ENCODE measurements around the gene CFAP77.

The CFAP77 gene

DNA sequence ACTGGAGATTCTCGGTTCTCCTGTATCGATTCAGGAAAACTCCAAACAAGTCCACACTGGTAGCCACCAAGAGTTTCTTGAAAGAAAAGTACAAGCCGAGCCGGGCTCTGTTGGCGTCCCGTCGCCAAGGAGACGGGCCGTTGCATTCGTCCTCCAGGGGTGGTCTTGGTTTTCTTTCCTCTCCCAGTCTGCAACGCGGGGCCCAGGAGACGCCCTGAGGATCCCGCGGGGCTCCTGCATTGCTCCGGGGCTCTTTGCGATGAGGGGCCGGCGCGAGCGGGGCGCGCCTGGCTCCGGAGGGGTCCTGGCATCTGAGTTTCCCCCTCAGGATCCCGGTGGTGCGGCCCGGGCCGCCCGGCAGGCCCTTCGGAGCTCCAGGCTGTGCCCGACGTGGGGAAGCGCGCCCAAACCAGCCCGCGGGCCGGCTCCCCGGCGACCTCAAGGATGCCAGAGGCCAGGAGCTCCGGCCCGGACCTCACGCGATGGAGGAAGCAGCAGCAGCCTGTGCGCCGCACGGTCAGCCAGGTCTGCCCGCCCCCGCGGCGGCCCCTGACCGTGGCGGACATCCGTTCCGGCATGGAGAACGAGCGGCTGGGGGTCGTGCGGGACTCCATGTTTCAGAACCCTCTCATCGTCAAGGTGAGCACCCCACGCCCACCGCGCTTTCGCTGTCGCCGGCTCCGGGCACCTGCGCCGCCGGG lies at the start of gene CFAP77:
CFAP77 (plus strand) TSS at position 384 of the 701 bp plus-strand sequence; CDS start at position 445, 61 bp downstream.
- TF ChIP-seq, protein P1, sequence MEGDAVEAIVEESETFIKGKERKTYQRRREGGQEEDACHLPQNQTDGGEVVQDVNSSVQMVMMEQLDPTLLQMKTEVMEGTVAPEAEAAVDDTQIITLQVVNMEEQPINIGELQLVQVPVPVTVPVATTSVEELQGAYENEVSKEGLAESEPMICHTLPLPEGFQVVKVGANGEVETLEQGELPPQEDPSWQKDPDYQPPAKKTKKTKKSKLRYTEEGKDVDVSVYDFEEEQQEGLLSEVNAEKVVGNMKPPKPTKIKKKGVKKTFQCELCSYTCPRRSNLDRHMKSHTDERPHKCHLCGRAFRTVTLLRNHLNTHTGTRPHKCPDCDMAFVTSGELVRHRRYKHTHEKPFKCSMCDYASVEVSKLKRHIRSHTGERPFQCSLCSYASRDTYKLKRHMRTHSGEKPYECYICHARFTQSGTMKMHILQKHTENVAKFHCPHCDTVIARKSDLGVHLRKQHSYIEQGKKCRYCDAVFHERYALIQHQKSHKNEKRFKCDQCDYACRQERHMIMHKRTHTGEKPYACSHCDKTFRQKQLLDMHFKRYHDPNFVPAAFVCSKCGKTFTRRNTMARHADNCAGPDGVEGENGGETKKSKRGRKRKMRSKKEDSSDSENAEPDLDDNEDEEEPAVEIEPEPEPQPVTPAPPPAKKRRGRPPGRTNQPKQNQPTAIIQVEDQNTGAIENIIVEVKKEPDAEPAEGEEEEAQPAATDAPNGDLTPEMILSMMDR (IDR thresholded peaks at IDR 0.05; ENCODE audit: unreplicated experiment in 3 of 3) = no peak
- peak within 1 kb of the TSS; percentile 73 to 80 (median 77) for H3K4me3 Mint-ChIP-seq
- H3K9me3 Mint-ChIP-seq = no peaks in the 10 kb centered on the region
- H3K4me1 Mint-ChIP-seq = peaks cover 17% of the 10 kb centered on the region
- no peak within 1 kb of the TSS for H3K27ac Mint-ChIP-seq
- H3K27me3 Mint-ChIP-seq (ENCODE audit: low read depth) = peaks cover 75% of the 10 kb centered on the region
- no peaks in the 10 kb centered on the region for H3K36me3 Mint-ChIP-seq (ENCODE audit: low read depth)

DNA sequence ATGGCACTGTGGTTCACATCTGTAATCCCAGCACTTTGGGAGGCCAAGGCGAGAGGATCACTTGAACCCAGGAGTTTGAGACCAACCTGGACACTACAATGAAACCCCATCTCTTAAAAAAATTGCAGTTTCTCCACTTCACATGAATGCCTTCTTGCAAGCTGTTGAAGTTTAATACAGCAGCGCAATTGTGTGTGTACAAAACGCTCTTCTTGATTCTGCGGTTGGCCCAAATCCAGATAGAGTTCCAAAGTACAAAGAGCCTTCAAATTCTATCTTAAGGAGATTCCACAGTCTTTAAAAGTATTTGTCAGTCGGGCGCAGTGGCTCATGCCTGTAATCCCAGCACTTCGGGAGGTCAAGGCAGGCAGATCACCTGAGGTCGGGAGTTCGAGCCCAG lies 45.9 kb upstream of the CFAP77 start:
- H3K4me3 Mint-ChIP-seq = no peak overlapping the region
- no peaks in the 10 kb centered on the region for H3K36me3 Mint-ChIP-seq (ENCODE audit: low read depth)
- no peaks in the 10 kb centered on the region for H3K4me1 Mint-ChIP-seq
- H3K27me3 Mint-ChIP-seq (ENCODE audit: low read depth) = no peaks in the 10 kb centered on the region
- TF ChIP-seq, protein P1 (IDR thresholded peaks at IDR 0.05; ENCODE audit: unreplicated experiment in 3 of 3) = no peak
- H3K27ac Mint-ChIP-seq = no peak overlapping the region
- no peaks in the 10 kb centered on the region for H3K9me3 Mint-ChIP-seq

DNA sequence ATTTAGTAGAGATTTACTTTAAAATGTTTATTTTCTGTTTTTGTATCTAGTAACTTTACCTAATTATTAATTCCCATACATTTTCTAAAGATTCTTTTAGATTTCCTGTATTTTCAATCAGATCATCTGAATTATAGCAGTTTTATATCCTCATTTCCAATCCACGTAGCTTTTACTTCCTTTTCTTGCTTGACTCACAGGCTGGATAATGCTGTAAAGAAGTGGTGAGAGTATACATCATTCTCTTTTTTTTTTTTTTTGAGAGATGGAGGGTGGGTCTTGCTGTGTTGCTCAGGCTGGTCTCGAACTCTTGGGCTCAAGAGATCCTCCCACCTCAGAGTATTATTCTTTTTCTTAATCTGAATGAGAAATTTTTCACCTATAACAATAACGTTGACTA lies 44.0 kb upstream of the CFAP77 start:
- TF ChIP-seq, protein P1 (IDR thresholded peaks at IDR 0.05; ENCODE audit: unreplicated experiment in 3 of 3) = no peak
- Mint-ChIP-seq H3K36me3 (ENCODE audit: low read depth) (no peaks in the 10 kb centered on the region), H3K9me3 (no peaks in the 10 kb centered on the region), H3K27ac (no peak overlapping the region), H3K27me3 (ENCODE audit: low read depth) (no peaks in the 10 kb centered on the region), H3K4me1 (no peaks in the 10 kb centered on the region), H3K4me3 (no peak overlapping the region)

DNA sequence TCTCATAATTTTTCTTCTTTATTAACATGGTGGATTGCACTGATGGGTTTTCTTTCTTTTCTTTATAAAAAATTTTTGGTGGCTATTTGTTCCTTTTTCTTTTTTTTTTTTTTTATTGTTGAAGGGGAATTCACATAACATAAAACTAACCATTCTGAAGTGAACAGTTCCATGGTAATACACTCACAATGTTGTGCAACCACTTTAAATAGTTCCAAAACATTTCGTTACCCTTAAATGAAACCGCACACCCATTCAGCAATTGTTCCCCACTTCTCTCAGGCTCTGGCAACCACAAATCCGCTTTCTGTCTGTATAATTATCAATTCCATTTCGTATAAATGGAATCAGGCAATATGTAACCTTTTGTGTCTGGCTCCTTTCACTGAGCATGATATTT lies 43.5 kb upstream of the CFAP77 start:
- H3K27ac Mint-ChIP-seq = no peak overlapping the region
- no peaks in the 10 kb centered on the region for H3K4me1 Mint-ChIP-seq

DNA sequence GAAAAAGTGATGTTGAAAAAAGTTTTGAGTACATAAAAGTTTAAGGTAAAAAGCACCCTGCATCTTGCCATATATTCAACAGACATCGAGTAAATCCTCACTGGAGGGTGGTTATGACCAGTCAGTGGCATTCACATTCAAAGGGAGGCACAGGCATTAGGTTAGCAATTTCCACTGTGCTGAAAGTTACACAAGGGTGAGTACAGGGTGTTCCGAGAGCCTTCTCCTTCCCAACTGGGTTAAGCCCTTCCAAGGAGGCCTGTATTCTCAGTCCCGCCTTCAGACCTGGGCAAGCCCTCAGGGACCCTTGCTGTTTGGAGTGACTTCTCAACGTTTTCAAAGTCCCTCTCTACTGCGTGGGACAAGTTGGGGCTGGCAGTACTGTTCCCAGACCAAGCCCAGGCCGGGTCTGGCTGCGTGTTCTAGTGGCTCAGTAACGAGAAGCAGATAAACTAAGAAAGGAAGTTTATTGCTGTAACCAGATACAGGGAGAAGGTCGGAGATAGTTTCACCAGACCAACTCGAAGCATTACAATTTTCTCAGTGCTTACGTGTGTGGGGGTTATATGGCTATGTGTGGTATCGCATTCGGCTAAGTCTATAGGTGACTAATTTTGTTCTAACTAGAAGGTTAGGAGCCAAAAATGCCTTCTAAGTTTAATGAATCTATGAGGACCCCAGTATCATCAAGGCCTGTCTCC lies 42.2 kb upstream of the CFAP77 start:
- TF ChIP-seq, protein P1 (IDR thresholded peaks at IDR 0.05; ENCODE audit: unreplicated experiment in 3 of 3) = no peak
- peaks cover 5% of the 10 kb centered on the region for H3K36me3 Mint-ChIP-seq (ENCODE audit: low read depth)
- no peak overlapping the region for H3K4me3 Mint-ChIP-seq
- no peaks in the 10 kb centered on the region for H3K27me3 Mint-ChIP-seq (ENCODE audit: low read depth)
- no peak overlapping the region for H3K27ac Mint-ChIP-seq
- H3K9me3 Mint-ChIP-seq = no peaks in the 10 kb centered on the region
- no peaks in the 10 kb centered on the region for H3K4me1 Mint-ChIP-seq

More for the DNA sequence above, 43.5 kb upstream of the CFAP77 start:
- Mint-ChIP-seq H3K27me3 (ENCODE audit: low read depth) (no peaks in the 10 kb centered on the region), H3K9me3 (no peaks in the 10 kb centered on the region), H3K4me3 (no peak overlapping the region), H3K36me3 (ENCODE audit: low read depth) (no peaks in the 10 kb centered on the region)
- TF ChIP-seq, protein P1 (IDR thresholded peaks at IDR 0.05; ENCODE audit: unreplicated experiment in 3 of 3) = no peak
